Measurements from ENCODE around the gene MPO.

DNA sequence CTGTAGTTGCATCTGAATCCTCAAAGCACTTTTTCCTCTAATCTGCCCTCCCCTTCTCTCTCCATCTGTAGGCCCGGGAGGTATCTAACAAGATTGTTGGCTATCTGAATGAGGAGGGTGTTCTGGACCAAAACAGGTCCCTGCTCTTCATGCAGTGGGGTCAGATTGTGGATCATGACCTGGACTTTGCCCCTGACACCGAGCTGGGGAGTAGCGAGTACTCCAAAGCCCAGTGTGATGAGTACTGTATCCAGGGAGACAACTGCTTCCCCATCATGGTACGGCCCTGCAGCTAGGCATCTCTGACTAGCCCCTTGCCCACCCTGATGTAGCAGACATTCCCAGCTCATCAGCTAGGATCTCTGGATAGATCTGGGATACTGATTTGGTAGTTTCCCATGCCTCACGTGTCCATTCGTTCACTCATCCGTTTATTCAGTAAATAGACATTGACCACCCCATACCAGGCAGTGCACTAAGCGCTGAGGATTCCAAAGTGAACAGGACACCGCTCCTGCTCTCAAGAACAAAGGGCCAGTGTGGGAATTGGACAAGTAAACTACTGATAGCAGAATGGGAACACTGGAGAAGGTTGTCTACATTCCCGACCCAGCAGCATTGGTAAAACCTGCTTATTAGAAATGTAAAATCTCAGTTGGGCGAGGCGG, 30.3 kb downstream of the MPO start:
- TF ChIP-seq, protein P1, sequence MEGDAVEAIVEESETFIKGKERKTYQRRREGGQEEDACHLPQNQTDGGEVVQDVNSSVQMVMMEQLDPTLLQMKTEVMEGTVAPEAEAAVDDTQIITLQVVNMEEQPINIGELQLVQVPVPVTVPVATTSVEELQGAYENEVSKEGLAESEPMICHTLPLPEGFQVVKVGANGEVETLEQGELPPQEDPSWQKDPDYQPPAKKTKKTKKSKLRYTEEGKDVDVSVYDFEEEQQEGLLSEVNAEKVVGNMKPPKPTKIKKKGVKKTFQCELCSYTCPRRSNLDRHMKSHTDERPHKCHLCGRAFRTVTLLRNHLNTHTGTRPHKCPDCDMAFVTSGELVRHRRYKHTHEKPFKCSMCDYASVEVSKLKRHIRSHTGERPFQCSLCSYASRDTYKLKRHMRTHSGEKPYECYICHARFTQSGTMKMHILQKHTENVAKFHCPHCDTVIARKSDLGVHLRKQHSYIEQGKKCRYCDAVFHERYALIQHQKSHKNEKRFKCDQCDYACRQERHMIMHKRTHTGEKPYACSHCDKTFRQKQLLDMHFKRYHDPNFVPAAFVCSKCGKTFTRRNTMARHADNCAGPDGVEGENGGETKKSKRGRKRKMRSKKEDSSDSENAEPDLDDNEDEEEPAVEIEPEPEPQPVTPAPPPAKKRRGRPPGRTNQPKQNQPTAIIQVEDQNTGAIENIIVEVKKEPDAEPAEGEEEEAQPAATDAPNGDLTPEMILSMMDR (conservative IDR thresholded peaks at IDR 0.05): no peak
- TF ChIP-seq ZFX (IDR thresholded peaks at IDR 0.05): no peak

Measured in C4-2B (cell line).